Germinal center (tissue), 1 donor: ENCODE measurements around the gene KIF1C.

Experiments
- DNase-seq: peaks from one replicate; pipeline ENCODE4 v3.0.0; 2012; ENCODE audit warnings: mixed read lengths, low spot score

Gene KIF1C

GRCh38 chr17:4969047-4969550, 28.7 kb upstream of the KIF1C start:
- no peak for DNase-seq

GRCh38 chr17:4969551-4970173, 28.1 kb upstream of the KIF1C start:
- no peak for DNase-seq

GRCh38 chr17:4970273-4970672, 27.5 kb upstream of the KIF1C start:
- DNase-seq = no peak

- no peak for DNase-seq
These were observed 25.9 kb upstream of the KIF1C start for GRCh38 chr17:4971826-4972225.

GRCh38 chr17:4972322-4972721, 25.4 kb upstream of the KIF1C start:
- no peak for DNase-seq

GRCh38 chr17:4972752-4973151, 25.0 kb upstream of the KIF1C start:
- no peak for DNase-seq

GRCh38 chr17:4973256-4974114, 24.3 kb upstream of the KIF1C start:
- DNase-seq = no peak

- DNase-seq = no peak
These were observed 23.6 kb upstream of the KIF1C start for GRCh38 chr17:4974115-4974670.

GRCh38 chr17:4978726-4979125, 19.0 kb upstream of the KIF1C start:
- DNase-seq = no peak

- peak; percentile 70 for DNase-seq
These were observed 17.0 kb upstream of the KIF1C start for GRCh38 chr17:4980644-4981216.

- DNase-seq = no peak
These were observed 15.4 kb upstream of the KIF1C start for GRCh38 chr17:4982305-4982704.

GRCh38 chr17:4986403-4986802, 11.3 kb upstream of the KIF1C start:
- no peak for DNase-seq

GRCh38 chr17:4986951-4987766, 10.6 kb upstream of the KIF1C start, which contains the start of gene CAMTA2:
Gene CAMTA2, minus strand, starts transcription at chr17:4987675. Its CDS starts 1,453 bp downstream, at chr17:4986222.
- peak; percentile 83 for DNase-seq

- DNase-seq = peak; percentile 38
These were observed 9.8 kb upstream of the KIF1C start for GRCh38 chr17:4987767-4988567.

GRCh38 chr17:4994081-4994595, 3.6 kb upstream of the KIF1C start:
- DNase-seq = no peak

GRCh38 chr17:4998027-4998731, 429 bp downstream of the KIF1C start:
- no peak for DNase-seq

GRCh38 chr17:4998732-4999429, 1.1 kb downstream of the KIF1C start:
- DNase-seq = peak; percentile 50

GRCh38 chr17:4999430-5000093, 1.8 kb downstream of the KIF1C start:
- DNase-seq = no peak

GRCh38 chr17:5000237-5000639, 2.5 kb downstream of the KIF1C start:
- DNase-seq = no peak
